Urinary bladder (tissue), 4 donors: ENCODE results near the gene CCND1. TPM values are rescaled to one million over a fixed set of nuclear protein-coding genes. Genes with fewer than 3 reads are reported as not detected.
A peak's percentile ranks its signal among the peaks of the same experiment; 100 is the strongest.

Experiments used
- DNase-seq: peaks from one replicate; pipeline ENCODE4 v3.0.0-alpha.2; 2015; ENCODE audit errors: extremely low spot score
- H3K27ac ChIP-seq: one replicate; pipeline ENCODE4 v1.5.1; 2013; ENCODE audit warnings: low read depth, mild to moderate bottlenecking, moderate library complexity
- H3K36me3 ChIP-seq: one replicate; pipeline ENCODE4 v1.6.1; 2013; ENCODE audit warnings: mild to moderate bottlenecking, moderate library complexity; ENCODE audit not compliant: insufficient read depth
- H3K4me1 ChIP-seq: one replicate; pipeline ENCODE4 v1.6.1; 2013; ENCODE audit warnings: mild to moderate bottlenecking, moderate library complexity; ENCODE audit not compliant: insufficient read depth
- H3K4me3 ChIP-seq: one replicate; pipeline ENCODE4 v1.5.1; 2013; ENCODE audit warnings: low read depth, low read length
- WGBS: extraction: QIAGEN DNeasy Blood & Tissue Kit; methylation state at CpG from one replicate; pipeline ENCODE4 v1.1.7; 2013; 5-methylcytosine and 5-hydroxymethylcytosine counted together
- polyA plus RNA-seq: library from polyadenylated mRNA; stranded (reverse); fragments of 200-250 nt; gene quantifications from one replicate; pipeline ENCODE4 v1.2.3, GENCODE V29; 2013
- total RNA-seq: library from RNA; depleted of rRNA; stranded (reverse); fragments of >200 nt; gene quantifications from one replicate; pipeline ENCODE4 v1.2.3, GENCODE V29; 2014
- donor health status: healthy with polysubstance abuse.
- donor health status: healthy.

The CCND1 gene
- 78.8 TPM for total RNA-seq
- polyA plus RNA-seq, result 17.5 TPM

DNA sequence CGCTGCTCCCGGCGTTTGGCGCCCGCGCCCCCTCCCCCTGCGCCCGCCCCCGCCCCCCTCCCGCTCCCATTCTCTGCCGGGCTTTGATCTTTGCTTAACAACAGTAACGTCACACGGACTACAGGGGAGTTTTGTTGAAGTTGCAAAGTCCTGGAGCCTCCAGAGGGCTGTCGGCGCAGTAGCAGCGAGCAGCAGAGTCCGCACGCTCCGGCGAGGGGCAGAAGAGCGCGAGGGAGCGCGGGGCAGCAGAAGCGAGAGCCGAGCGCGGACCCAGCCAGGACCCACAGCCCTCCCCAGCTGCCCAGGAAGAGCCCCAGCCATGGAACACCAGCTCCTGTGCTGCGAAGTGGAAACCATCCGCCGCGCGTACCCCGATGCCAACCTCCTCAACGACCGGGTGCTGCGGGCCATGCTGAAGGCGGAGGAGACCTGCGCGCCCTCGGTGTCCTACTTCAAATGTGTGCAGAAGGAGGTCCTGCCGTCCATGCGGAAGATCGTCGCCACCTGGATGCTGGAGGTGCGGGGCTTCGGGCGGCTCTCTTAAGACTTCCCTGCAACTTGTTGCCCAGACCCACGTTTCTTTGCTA lies at the start of gene CCND1:
Gene CCND1, plus strand, starts transcription at position 162 of the 587 bp plus-strand sequence. Its CDS starts 158 bp downstream, at position 320.
- 1% methylated on average over 49 of the region's 49 CpGs for WGBS
- DNase-seq, result peak; percentile 81
- Histone ChIP-seq H3K4me3 (peak within 1 kb of the TSS; percentile 86), H3K36me3 (no peaks in the 10 kb centered on the region), H3K4me1 (peaks cover 3% of the 10 kb centered on the region), H3K27ac (peak within 1 kb of the TSS; percentile 3)

DNA sequence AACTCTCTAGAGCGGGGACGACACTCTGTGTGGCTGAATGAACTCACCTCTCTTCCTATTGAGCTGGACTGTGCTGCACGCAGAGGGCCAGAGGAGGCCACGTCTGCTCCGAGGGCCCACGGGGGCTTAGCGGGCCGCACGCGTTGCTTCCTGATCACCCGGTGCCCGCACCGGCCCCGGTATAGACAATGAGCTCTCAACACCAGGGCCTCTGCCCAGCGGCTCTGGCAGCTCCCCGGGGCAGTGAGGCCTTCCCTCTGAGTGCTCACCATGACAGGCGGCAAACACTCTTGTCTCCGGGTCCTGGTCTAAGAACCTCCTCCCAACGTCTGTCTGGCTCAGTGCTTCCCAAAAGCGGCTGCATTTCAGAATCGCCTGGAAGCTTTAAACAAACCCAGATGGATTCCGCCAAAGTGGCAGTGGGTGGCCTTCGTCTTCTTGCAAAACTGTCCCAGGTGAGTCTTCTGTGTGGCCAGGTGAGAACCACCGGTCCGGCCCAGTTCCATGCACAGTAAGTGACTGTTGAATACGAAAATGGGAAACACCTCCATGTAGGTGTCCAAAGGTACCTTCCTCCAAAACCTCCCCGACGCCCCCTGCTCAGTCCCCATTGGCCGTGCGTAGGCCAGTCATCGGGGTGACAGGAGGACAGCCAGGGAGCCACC lies 47.8 kb upstream of the CCND1 start:
- DNase-seq, result no peak

DNA sequence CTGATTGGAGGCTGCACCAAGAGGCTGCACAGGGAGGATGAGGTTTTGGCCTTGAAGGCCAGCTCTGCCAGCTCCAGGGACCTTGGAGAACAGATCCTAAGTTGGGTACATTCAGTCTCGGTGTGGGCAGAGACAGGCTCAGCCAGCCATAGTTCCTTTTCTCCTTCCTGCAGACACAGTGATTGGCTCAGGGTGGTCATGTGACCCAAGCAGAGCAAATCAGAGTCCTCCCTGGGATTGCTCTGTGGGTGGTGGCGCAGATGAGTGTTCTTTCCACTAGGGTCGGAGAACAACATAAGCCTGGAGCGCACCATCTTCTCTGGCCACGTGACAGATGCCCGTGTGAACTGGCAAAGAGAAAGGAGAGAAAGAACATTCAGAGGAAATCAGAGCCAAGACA lies 47.1 kb upstream of the CCND1 start:
- WGBS, result 96% methylated on average over 6 of the region's 6 CpGs

More for the DNA sequence above, 47.8 kb upstream of the CCND1 start:
- no peak overlapping the region for H3K4me3 ChIP-seq
- H3K4me1 ChIP-seq, result no peaks in the 10 kb centered on the region
- H3K36me3 ChIP-seq, result no peaks in the 10 kb centered on the region
- 85% methylated on average over 31 of the region's 31 CpGs for WGBS
- H3K27ac ChIP-seq, result no peak overlapping the region

DNA sequence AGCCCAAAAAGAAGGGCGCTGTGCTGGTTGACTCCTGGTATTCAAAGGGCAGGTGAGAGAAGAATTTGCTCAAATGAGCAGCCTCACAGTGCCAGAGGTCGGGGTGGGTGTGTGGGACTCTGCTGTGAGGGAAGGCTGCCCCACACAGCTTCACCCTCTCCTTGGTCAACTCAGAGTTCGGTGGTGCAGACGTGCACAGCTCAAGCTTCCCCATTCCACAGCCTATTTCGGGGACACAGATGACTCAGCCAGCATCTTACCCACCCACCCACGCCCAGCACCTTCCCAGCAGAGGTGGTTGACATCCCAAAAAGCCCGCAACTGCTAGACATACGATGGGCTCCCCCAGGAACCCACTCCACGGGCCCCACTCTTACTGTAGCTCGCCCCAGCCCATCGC lies 46.5 kb upstream of the CCND1 start:
- 86% methylated on average over 11 of the region's 11 CpGs for WGBS
- no peak overlapping the region for H3K4me3 ChIP-seq
- no peak for DNase-seq
- no peaks in the 10 kb centered on the region for H3K4me1 ChIP-seq
- H3K36me3 ChIP-seq, result no peaks in the 10 kb centered on the region
- H3K27ac ChIP-seq, result no peak overlapping the region

More for the DNA sequence above, 47.1 kb upstream of the CCND1 start:
- no peaks in the 10 kb centered on the region for H3K4me1 ChIP-seq
- H3K36me3 ChIP-seq, result no peaks in the 10 kb centered on the region
- no peak overlapping the region for H3K27ac ChIP-seq
- no peak overlapping the region for H3K4me3 ChIP-seq
- DNase-seq, result no peak

DNA sequence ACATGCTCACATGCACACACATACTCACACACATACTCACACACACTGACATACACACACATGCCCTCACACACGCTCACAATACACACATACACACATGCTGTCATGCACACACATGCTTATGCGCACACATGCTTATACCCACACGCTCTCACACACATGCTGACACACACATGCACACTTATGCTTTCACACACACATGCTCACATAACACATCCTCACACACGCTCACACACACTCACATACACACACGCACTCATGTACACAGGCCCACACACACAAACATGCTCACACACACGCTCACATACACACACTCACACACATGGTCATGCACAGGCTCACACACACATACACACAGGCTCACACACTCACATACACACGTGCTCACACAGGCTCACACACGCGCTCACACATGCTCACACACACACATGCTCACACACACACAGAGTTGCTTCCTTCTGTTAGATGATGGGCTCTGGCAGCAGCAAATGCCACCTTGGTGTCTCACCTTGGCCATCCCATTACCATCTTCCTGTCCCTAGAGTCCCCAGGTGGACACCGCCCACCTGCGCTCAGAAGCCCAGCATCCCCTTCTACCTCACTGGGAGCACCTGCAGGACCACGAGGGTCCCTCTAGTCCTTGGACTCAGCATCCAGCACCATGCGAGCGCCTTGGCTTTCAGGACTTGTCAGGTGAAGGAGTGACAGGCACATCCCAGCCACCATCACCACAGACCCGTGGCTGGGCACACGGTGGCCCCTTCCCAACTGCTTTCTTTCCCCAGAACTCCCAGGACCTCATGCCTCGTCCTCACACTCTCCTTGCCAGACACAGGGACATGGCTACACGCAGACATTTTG lies 44.9 kb upstream of the CCND1 start:
- no peak overlapping the region for H3K27ac ChIP-seq
- WGBS, result 71% methylated on average over 18 of the region's 18 CpGs
- no peak for DNase-seq
- no peaks in the 10 kb centered on the region for H3K4me1 ChIP-seq
- H3K36me3 ChIP-seq, result no peaks in the 10 kb centered on the region
- no peak overlapping the region for H3K4me3 ChIP-seq

DNA sequence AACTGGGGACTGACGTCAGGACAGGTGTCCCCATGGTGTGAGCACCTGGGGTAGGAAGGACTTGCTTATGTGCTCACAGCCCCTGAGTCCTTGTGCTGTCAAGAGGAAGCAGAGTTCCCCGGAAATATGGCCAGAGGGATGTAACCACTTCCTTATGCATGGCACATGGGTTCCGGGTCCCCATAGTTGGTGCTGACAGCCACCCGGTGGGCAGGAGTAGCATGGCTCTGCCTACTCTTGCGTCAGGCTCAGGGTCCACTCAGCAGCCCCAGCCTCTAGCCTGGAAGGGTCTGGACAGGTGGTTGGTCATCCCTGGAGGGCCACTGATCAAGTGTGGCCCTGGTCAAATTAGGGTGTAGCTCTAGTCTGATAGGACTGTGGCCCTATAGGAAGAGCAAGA lies 42.8 kb upstream of the CCND1 start:
- no peak overlapping the region for H3K4me3 ChIP-seq
- 72% methylated on average over 5 of the region's 5 CpGs for WGBS
- DNase-seq, result no peak
- H3K27ac ChIP-seq, result no peak overlapping the region
- H3K4me1 ChIP-seq, result no peaks in the 10 kb centered on the region
- H3K36me3 ChIP-seq, result no peaks in the 10 kb centered on the region

DNA sequence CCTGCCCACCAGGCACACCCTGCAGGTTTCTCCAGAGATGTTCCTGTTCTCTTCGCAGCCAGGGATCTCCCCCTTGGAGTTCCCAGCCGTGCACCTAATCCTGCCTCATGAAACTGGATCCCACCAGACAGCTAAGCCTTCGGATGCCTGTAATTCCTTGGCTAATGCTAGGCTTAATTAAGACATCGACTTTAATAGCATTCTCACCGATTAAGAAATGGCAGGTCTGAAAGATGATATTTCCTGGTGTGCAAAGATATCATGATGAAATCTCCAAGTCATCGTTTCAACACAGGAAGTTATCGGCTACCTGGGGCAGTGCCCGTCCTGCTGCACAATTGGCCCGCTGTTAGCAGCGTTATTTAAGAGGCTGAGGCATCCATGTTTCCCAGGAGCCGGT lies 41.5 kb upstream of the CCND1 start:
- 31% methylated on average over 11 of the region's 11 CpGs for WGBS
- Histone ChIP-seq H3K4me1 (no peaks in the 10 kb centered on the region), H3K4me3 (no peak overlapping the region), H3K36me3 (no peaks in the 10 kb centered on the region), H3K27ac (no peak overlapping the region)
- no peak for DNase-seq

DNA sequence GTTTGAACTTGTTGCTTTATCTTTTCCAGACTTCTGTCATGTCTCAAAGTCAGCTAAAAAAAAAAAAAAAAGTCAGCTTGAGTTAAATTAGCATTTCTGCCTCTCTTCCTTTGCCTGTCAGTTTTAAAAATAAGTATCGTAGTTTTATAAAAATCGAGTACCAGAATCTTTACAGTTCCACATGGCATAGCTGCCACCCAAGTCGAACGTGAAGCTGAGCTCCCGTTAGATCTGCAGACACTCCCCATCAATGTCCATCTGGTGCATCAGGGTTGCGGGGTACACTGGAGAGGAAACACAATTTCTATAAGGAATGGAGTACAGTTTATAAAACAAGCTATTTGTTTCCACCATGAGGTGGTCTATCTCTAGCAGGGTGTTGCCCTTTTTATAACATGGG lies 41.0 kb upstream of the CCND1 start:
- H3K27ac ChIP-seq, result no peak overlapping the region
- WGBS, result 61% methylated on average over 6 of the region's 6 CpGs
- no peak overlapping the region for H3K4me3 ChIP-seq
- no peaks in the 10 kb centered on the region for H3K4me1 ChIP-seq
- DNase-seq, result no peak
- H3K36me3 ChIP-seq, result no peaks in the 10 kb centered on the region

- H3K27ac ChIP-seq, result no peak overlapping the region
- H3K36me3 ChIP-seq, result no peaks in the 10 kb centered on the region
- no peak overlapping the region for H3K4me3 ChIP-seq
- no peak for DNase-seq
- no peaks in the 10 kb centered on the region for H3K4me1 ChIP-seq
- WGBS, result 90% methylated on average over 12 of the region's 12 CpGs
Measured at GRCh38 chr11:69601011-69601975, 39.7 kb upstream of the CCND1 start.

- no peaks in the 10 kb centered on the region for H3K36me3 ChIP-seq
- no peak for DNase-seq
- 54% methylated on average over 16 of the region's 16 CpGs for WGBS
- no peaks in the 10 kb centered on the region for H3K4me1 ChIP-seq
- no peak overlapping the region for H3K4me3 ChIP-seq
- H3K27ac ChIP-seq, result no peak overlapping the region
Measured at GRCh38 chr11:69603111-69603836, 37.7 kb upstream of the CCND1 start.

DNA sequence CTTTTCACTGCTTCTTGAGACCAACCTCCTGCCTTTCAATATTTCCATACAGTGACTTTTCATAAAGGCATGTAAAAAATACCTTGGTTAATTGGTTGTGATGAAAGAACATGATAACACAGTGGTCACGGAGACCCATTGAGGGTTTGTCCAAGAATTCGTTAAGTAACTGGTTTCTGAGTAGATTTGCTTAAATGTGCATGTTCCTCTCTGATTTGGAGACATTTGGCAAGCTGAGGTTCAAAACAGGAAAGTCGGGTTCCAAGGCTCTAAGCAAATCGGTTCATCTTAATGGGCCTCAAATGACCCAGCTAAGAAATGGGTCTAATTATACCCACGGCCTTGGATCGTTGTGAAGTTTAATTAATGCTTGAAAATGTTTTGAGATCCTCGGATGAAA lies 36.9 kb upstream of the CCND1 start:
- Histone ChIP-seq H3K4me3 (no peak overlapping the region), H3K27ac (no peak overlapping the region), H3K36me3 (no peaks in the 10 kb centered on the region), H3K4me1 (no peaks in the 10 kb centered on the region)
- 82% methylated on average over 7 of the region's 7 CpGs for WGBS
- no peak for DNase-seq

DNA sequence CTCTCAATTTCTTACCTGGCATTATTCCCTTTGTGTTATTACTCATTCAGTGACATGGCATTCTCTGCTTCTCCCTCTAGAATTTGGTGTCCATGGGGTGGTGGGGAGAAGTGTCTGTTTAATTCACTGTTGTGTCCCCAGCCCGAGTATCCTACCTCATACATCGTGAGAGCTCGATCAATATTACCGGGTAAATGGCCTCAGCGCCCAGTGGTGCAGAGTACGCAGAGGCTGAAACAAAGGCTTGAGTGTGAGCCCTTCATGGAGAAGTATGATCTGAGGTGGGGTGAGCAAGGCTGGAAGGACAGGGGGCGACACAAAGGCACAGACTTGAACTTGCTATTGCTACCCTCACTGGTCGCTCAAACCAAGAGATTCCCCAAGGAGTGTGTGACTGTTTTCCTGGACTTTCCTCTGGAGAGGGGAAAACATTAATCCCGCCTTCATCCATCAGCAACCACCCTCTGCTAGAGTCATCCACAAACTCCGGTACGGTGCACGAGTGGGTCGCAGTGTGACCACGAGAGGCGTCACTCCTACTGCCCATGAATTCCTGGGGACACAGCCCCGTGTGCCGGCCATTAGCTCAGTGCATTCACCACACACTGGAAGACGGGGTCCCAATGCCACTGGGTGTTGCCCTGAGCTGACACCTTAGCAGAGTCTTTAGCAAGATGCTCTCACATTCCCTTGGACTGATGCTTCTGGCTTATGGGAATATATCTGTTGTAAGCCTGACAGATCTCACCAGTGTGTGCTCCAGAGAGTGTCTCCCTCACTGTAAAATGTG lies 35.0 kb upstream of the CCND1 start:
- H3K4me1 ChIP-seq, result no peaks in the 10 kb centered on the region
- no peaks in the 10 kb centered on the region for H3K36me3 ChIP-seq
- 90% methylated on average over 18 of the region's 18 CpGs for WGBS
- H3K4me3 ChIP-seq, result no peak overlapping the region
- no peak for DNase-seq
- H3K27ac ChIP-seq, result no peak overlapping the region
